Activated T-helper 1 cell treated with anti-CD3 and anti-CD28 coated beads, Interleukin-12 subunit alpha, Interleukin-12 subunit beta, Interleukin-2, Interleukin-4 antibody, amounts not matched to agents 30 ng/mL and 10 ng/mL and 1 ng/mL, durations not matched to agents 14 hours and 24 hours and 36 hours (primary cell): Measurements from ENCODE around the gene ADGRB2. TPM values are rescaled to one million over a fixed set of nuclear protein-coding genes. Genes with fewer than 3 reads are reported as not detected.
A peak's percentile ranks its signal among the peaks of the same experiment; 100 is the strongest.
"Not testable (repeated sequence)": the region's sequence is repeated elsewhere in the genome, so short reads cannot be mapped to it uniquely, and the experiment has no call there.

Source experiments
- DNase-seq: peaks from one replicate; pipeline ENCODE4 v3.0.0; 2021; ENCODE audit warnings: low spot score
- H3K27ac Mint-ChIP-seq: one replicate; pipeline ENCODE4 v1.8.0; 2021; ENCODE audit warnings: mild to moderate bottlenecking, mixed read lengths
- H3K27me3 Mint-ChIP-seq: one replicate; pipeline ENCODE4 v1.8.0; 2022; ENCODE audit warnings: mild to moderate bottlenecking, moderate library complexity, mixed read lengths; ENCODE audit not compliant: insufficient read depth
- H3K36me3 Mint-ChIP-seq: one replicate; pipeline ENCODE4 v1.8.0; 2021; ENCODE audit warnings: low read depth, mixed read lengths
- H3K4me1 Mint-ChIP-seq: one replicate; pipeline ENCODE4 v1.8.0; 2021; ENCODE audit warnings: low read depth, mixed read lengths
- H3K4me3 Mint-ChIP-seq: one replicate; pipeline ENCODE4 v1.8.0; 2021; ENCODE audit warnings: mild to moderate bottlenecking, moderate library complexity, mixed read lengths
- H3K9me3 Mint-ChIP-seq: one replicate; pipeline ENCODE4 v1.8.0; 2021; ENCODE audit warnings: mixed read lengths
- intact Hi-C: fragments of 100-400 bp; cut with micrococcal nuclease; formaldehyde crosslinking; loops from one replicate; pipeline ENCODE4 v1.15.1; 2024
- total RNA-seq: library from RNA; stranded (reverse); gene quantifications from 2 replicates; pipeline ENCODE4 v1.2.3, GENCODE V29; 2022

The ADGRB2 gene
- total RNA-seq, 1 donor from 2014 or later = 0.13 TPM

DNA sequence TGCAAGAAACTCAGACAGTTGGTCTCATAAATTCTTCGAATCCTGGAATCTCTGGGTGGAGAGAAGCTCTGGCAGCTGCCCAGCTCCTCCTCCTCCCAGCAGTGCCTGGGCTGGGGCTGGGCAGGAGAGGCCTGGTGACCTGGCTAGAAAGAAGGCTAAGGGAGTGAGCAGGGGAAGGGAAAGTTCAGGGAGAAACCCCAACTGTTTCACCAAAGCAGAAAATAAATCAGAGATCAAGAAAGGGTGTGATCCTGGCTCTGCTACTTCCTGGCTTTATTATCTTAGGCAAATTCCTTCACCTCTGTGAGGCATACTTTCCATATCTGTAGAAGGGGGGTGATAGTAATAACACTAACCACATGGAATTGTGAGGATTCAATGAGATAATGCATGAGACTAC, 51.5 kb downstream of the ADGRB2 start:
- Mint-ChIP-seq H3K9me3 (no peaks in the 10 kb centered on the region), H3K4me1 (peaks cover 16% of the 10 kb centered on the region), H3K4me3 (no peak overlapping the region), H3K27me3 (peaks cover 65% of the 10 kb centered on the region), H3K36me3 (no peaks in the 10 kb centered on the region), H3K27ac (no peak overlapping the region)
- intact Hi-C loops = no loop called here
- no peak for DNase-seq

GRCh38 chr1:31712068-31712467, 52.1 kb downstream of the ADGRB2 start:
- H3K9me3 Mint-ChIP-seq = no peaks in the 10 kb centered on the region
- no peak for DNase-seq
- no peak overlapping the region for H3K27ac Mint-ChIP-seq
- H3K4me3 Mint-ChIP-seq = no peak overlapping the region
- intact Hi-C loops = no loop called here
- peaks cover 21% of the 10 kb centered on the region for H3K4me1 Mint-ChIP-seq
- no peaks in the 10 kb centered on the region for H3K36me3 Mint-ChIP-seq
- peaks cover 64% of the 10 kb centered on the region for H3K27me3 Mint-ChIP-seq

DNA sequence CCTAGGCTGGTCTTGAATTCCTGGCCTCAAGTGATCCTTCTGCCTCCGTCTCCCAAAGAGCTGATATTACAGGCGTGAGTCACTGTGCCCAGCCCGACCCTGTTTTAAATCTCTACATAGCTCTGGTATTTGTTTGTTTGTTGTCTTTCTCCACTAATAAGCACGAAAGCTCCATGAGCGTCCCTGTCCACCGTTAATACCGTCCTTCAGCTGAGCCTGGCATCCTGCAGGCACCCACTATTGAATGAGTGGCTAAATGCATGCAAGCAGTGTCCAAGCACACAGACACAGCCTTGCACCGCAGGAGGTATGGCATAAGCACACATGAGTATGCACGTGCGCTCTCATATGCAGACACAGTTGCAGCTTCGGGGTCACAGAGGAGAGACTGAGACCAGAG, 55.8 kb downstream of the ADGRB2 start:
- peaks cover 49% of the 10 kb centered on the region for H3K27me3 Mint-ChIP-seq
- peaks cover 45% of the 10 kb centered on the region for H3K4me1 Mint-ChIP-seq
- no peak overlapping the region for H3K27ac Mint-ChIP-seq
- no peaks in the 10 kb centered on the region for H3K36me3 Mint-ChIP-seq
- H3K4me3 Mint-ChIP-seq = no peak overlapping the region
- DNase-seq = no peak
- no peaks in the 10 kb centered on the region for H3K9me3 Mint-ChIP-seq
- intact Hi-C loops = loop anchor here (5.0 to 10.0 kb wide), 2 partner anchors 54 to 144 kb away; partner anchors contain the start of gene ADGRB2

DNA sequence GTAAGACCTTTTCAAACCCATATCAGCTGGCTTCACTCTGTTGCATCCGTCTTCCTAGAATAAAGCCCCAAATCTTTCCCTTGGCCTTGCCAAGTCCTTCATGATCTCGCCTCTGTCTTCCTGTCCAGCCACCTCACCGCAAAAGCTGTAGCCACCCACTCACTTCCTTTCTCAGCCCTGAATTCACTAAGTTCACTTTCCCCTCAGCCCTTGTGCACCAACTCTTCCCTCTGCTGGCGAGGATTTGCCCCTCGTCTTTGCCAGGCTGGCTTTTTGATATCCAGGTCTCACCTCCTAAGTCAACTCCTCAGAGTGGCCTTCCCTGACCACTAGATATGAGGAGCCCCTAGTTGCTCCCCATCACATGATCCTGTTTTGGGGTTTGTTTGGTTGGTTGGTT, 56.4 kb downstream of the ADGRB2 start:
- H3K27ac Mint-ChIP-seq = peak overlapping the region; percentile 5
- H3K4me3 Mint-ChIP-seq = no peak overlapping the region
- DNase-seq = no peak
- H3K9me3 Mint-ChIP-seq = no peaks in the 10 kb centered on the region
- H3K27me3 Mint-ChIP-seq = peaks cover 50% of the 10 kb centered on the region
- H3K4me1 Mint-ChIP-seq = peaks cover 45% of the 10 kb centered on the region
- no peaks in the 10 kb centered on the region for H3K36me3 Mint-ChIP-seq
- intact Hi-C loops = loop anchor here (5.0 to 10.0 kb wide), 2 partner anchors 55 to 143 kb away; partner anchors contain the start of gene ADGRB2

- intact Hi-C loops = loop anchor here (5.0 to 10.0 kb wide), 2 partner anchors 55 to 142 kb away; partner anchors contain the start of gene ADGRB2
- Mint-ChIP-seq H3K4me1 (peaks cover 45% of the 10 kb centered on the region), H3K27me3 (peaks cover 48% of the 10 kb centered on the region)
- not testable (repeated sequence) for H3K27ac Mint-ChIP-seq, H3K36me3 Mint-ChIP-seq, H3K9me3 Mint-ChIP-seq, DNase-seq, H3K4me3 Mint-ChIP-seq
These were observed 57.0 kb downstream of the ADGRB2 start for GRCh38 chr1:31707059-31707600.

- Mint-ChIP-seq H3K4me3 (no peak overlapping the region), H3K4me1 (peaks cover 45% of the 10 kb centered on the region), H3K9me3 (no peaks in the 10 kb centered on the region), H3K36me3 (no peaks in the 10 kb centered on the region), H3K27me3 (peaks cover 44% of the 10 kb centered on the region), H3K27ac (no peak overlapping the region)
- DNase-seq = no peak
- intact Hi-C loops = loop anchor here (5.0 to 10.0 kb wide), 2 partner anchors 56 to 142 kb away; partner anchors contain the start of gene ADGRB2
These were observed 57.6 kb downstream of the ADGRB2 start for GRCh38 chr1:31706384-31707058.

DNA sequence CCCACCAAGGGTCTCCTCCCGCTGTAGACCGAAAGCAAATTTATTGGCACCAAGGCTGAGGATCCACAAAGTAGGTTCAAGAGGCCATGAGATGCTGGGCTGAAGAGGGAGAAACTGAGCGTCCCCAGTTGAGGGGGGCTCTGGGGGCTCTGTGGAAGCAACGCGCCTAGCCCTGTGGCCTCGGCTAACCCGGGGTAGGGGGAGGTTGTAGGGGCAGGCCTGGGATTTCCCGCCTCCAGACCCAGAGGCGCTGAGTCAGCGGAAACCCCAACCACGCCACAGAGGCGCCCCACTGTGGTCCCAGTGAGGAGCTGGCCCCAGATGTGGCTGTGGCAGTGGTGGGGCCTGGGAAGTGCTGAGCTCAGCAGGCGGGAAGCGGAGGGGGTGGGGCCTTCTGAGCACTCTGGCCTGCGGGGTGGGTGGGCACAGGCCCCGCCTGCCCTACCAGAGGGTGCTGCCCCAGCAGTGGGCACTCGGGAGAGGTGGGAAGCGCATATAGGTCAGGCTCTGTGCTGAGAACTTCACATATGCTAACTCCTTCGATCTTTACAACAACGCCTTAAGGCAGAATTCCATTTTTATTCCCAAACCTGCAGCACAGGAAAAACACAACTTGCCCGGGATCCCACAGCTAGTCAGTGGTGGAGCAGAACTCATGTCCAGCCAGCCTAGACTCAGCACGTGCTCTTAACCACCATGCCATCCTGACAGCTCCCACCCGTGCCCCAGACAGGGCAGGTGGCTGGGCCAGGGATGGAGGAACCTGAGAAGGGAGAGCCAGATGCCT, 58.9 kb downstream of the ADGRB2 start:
- DNase-seq = peak; percentile 76
- H3K4me3 Mint-ChIP-seq = peak overlapping the region; percentile 66
- intact Hi-C loops = loop anchor here (2.0 to 10.0 kb wide), 4 partner anchors 40 to 140 kb away; partner anchors contain the start of gene ADGRB2

DNA sequence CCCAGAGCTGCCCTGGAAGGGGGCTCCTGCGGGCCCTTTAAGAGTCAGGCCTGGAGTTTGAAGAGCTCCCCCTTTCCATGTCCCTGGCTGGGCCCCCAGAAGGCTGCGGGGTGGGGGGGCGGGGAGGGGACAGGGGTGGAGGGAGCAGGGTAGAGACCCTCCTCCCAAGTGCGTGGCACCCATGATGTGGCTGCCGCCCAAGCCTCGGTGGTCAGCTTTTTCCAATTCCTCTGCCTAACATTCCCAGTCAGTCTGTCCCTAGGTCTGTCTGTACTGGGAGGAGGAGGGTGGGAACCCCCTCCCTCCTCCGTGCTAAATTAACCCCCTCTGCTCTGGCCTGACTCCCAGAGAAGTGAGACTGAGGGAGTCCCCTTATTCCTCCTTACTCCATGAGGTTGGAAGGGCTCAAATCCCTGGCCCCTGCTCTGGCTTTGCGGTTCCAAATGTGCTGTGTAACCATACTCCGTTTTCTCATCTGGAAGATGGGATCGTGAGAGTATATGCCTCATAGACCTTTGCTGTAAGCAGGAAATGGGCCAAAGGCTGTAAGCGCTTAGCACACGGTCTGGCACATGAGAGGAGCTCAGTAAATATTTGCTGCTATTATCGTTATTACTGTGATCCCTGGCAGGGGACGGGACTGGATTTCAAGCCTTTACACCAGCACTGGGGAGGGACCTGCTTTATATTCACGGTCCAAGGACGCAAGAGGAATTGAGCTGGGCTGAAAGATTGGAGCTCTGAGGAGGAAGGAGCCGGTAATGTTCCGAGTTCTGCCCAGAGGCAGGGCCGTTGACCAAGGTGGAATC, 59.7 kb downstream of the ADGRB2 start:
- Mint-ChIP-seq H3K4me1 (peaks cover 60% of the 10 kb centered on the region), H3K9me3 (no peaks in the 10 kb centered on the region), H3K27me3 (peaks cover 37% of the 10 kb centered on the region), H3K4me3 (peak overlapping the region; percentile 66), H3K27ac (peak overlapping the region; percentile 38), H3K36me3 (no peaks in the 10 kb centered on the region)
- DNase-seq = no peak
- intact Hi-C loops = loop anchor here (2.0 to 10.0 kb wide), 4 partner anchors 40 to 140 kb away; partner anchors contain the start of gene ADGRB2

More for the DNA sequence above, 58.9 kb downstream of the ADGRB2 start:
- H3K4me1 Mint-ChIP-seq = peaks cover 54% of the 10 kb centered on the region
- H3K27ac Mint-ChIP-seq = peak overlapping the region; percentile 64
- H3K9me3 Mint-ChIP-seq = no peaks in the 10 kb centered on the region
- no peaks in the 10 kb centered on the region for H3K36me3 Mint-ChIP-seq
- peaks cover 37% of the 10 kb centered on the region for H3K27me3 Mint-ChIP-seq

DNA sequence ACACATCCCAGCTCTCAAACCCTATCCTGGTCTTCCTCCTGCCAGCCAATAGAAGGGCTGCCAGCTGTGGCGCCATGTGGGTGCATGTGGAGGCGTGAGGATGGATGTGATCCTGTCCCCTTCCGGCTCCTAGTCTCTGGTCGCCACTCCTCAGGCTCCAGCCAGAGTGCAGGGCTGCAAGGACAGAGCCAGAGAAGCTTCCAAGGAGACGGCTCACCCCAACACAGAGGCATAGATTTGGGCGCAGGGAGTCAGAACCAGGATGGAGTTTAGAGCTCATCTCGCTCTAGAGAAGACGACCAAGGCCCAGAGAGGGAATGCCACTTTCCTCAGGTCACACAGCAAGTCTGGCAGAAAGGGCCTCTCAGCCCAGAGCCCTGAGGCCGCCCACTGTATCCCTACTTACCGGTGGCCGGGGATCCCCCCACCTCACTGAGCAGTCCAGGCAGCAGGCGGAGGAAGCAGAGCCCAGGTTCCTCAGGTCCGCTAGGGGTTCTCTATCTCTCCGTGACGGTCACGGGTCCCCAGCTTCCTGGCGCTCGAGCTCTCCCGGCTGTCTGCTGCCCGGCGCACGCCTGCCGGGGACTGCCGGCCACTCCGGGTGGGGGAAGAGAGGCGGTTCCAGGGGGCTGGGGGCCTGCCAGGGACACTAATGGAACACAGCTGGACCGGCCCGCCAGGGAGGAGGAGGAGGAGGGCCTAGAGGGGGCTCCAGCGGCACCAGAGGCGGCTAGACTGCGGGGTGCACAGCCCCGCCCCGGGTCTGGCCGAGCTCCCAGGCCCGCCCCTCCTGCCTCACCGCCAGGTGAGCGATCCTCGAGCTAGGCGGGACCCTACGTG, 60.5 kb downstream of the ADGRB2 start, which contains the start of gene COL16A1:
Gene COL16A1, minus strand, starts transcription at position 587 of the 840 bp plus-strand sequence. CDS start 1,824 bp downstream, outside the sequence.
- intact Hi-C loops = loop anchor here (2.0 to 10.0 kb wide), 3 partner anchors 39 to 139 kb away; no protein-coding TSS in a partner anchor
- Mint-ChIP-seq H3K27ac (peak within 1 kb of the TSS; percentile 38), H3K4me1 (peaks cover 61% of the 10 kb centered on the region), H3K36me3 (no peaks in the 10 kb centered on the region), H3K27me3 (peaks cover 30% of the 10 kb centered on the region), H3K9me3 (no peaks in the 10 kb centered on the region), H3K4me3 (peak within 1 kb of the TSS; percentile 66)
- DNase-seq = no peak

- Mint-ChIP-seq H3K27me3 (peaks cover 25% of the 10 kb centered on the region), H3K9me3 (no peaks in the 10 kb centered on the region), H3K4me1 (peaks cover 53% of the 10 kb centered on the region), H3K4me3 (no peak overlapping the region), H3K27ac (no peak overlapping the region), H3K36me3 (no peaks in the 10 kb centered on the region)
- no peak for DNase-seq
- intact Hi-C loops = loop anchor here (10.0 kb wide), 1 partner anchor 138 kb away; no protein-coding TSS in a partner anchor
These were observed 61.2 kb downstream of the ADGRB2 start for GRCh38 chr1:31702836-31703404.

GRCh38 chr1:31701091-31701736, 62.9 kb downstream of the ADGRB2 start:
- no peaks in the 10 kb centered on the region for H3K36me3 Mint-ChIP-seq
- no peak overlapping the region for H3K27ac Mint-ChIP-seq
- DNase-seq = no peak
- peaks cover 40% of the 10 kb centered on the region for H3K4me1 Mint-ChIP-seq
- H3K9me3 Mint-ChIP-seq = no peaks in the 10 kb centered on the region
- H3K4me3 Mint-ChIP-seq = no peak overlapping the region
- intact Hi-C loops = loop anchor here (10.0 kb wide), 1 partner anchor 136 kb away; no protein-coding TSS in a partner anchor
- peaks cover 19% of the 10 kb centered on the region for H3K27me3 Mint-ChIP-seq
